ENCODE data around the gene AUTS2.

Gene AUTS2

GRCh38 chr7:69796416-69796815 is 198.1 kb downstream of the AUTS2 start:
- peak; percentile 62 for DNase-seq

GRCh38 chr7:69799048-69799697 is 200.9 kb downstream of the AUTS2 start:
- no peak for DNase-seq

- no peak for DNase-seq
Observed at GRCh38 chr7:69799990-69800389, 201.7 kb downstream of the AUTS2 start.

- DNase-seq = peak; percentile 36
Observed at GRCh38 chr7:69800495-69800894, 202.2 kb downstream of the AUTS2 start.

GRCh38 chr7:69801729-69802682 is 203.7 kb downstream of the AUTS2 start:
- no peak for DNase-seq

- DNase-seq = no peak
Observed at GRCh38 chr7:69803699-69804516, 205.6 kb downstream of the AUTS2 start.

GRCh38 chr7:69804962-69805361 is 206.7 kb downstream of the AUTS2 start:
- DNase-seq = no peak

GRCh38 chr7:69808391-69808790 is 210.1 kb downstream of the AUTS2 start:
- peak; percentile 76 for DNase-seq

- no peak for DNase-seq
Observed at GRCh38 chr7:69811476-69812308, 213.4 kb downstream of the AUTS2 start.

- DNase-seq = no peak
Observed at GRCh38 chr7:69812756-69813155, 214.5 kb downstream of the AUTS2 start.

GRCh38 chr7:69813637-69814240 is 215.5 kb downstream of the AUTS2 start:
- DNase-seq = no peak

GRCh38 chr7:69814421-69814962 is 216.2 kb downstream of the AUTS2 start:
- peak; percentile 90 for DNase-seq

- no peak for DNase-seq
Observed at GRCh38 chr7:69816501-69816900, 218.2 kb downstream of the AUTS2 start.

- peak; percentile 92 for DNase-seq
Observed at GRCh38 chr7:69817121-69817520, 218.8 kb downstream of the AUTS2 start.

GRCh38 chr7:69817841-69818635 is 219.8 kb downstream of the AUTS2 start:
- no peak for DNase-seq

- no peak for DNase-seq
Observed at GRCh38 chr7:69818636-69819332, 220.5 kb downstream of the AUTS2 start.

GRCh38 chr7:69819333-69819705 is 221.0 kb downstream of the AUTS2 start:
- no peak for DNase-seq

GRCh38 chr7:69820479-69821192 is 222.4 kb downstream of the AUTS2 start:
- DNase-seq = no peak

GRCh38 chr7:69822386-69822785 is 224.1 kb downstream of the AUTS2 start:
- DNase-seq = no peak
